Measurements from ENCODE around the gene OVCA2.

The OVCA2 gene

DNA sequence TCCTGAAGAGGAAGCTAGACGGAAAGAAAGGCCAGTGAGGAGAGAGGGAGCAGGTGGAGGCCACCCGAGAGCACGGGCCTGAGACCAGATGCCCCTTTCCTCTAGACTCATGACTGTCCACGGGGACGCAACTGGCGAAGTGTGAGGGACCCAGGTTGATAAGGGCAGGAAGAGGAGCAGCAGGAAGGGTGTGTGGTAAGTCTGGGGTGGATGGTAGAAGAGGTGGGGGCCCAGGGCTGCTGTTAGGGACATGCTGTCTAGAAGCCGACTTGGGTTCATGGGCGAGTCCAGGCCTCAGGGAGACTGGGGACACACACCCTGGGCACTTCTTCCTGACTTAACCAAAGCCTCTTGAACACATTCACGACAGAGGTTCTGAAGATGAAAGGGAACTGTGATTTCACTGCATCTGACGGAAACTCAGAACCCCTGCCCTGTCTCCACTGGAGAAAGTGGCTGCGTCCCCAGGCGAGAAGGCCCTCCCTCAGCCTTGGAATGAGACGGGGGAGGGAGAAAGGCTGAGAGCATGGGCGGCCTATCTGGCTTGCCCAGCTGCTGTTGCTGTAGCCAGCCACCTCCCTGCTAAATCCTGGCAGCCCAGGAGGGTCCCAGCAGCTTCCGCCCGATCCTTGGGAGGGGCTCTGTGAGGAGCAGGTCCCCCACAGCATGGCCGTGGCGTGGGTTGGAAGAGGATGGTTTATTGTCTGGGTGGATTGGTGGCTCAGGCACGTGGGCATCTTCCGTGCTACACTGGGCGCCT, 19.0 kb downstream of the OVCA2 start:
- no peak overlapping the region for H3K4me3 ChIP-seq (ENCODE audit: low read depth, low read length)
- DNase-seq (ENCODE audit: low read depth) = no peak

DNA sequence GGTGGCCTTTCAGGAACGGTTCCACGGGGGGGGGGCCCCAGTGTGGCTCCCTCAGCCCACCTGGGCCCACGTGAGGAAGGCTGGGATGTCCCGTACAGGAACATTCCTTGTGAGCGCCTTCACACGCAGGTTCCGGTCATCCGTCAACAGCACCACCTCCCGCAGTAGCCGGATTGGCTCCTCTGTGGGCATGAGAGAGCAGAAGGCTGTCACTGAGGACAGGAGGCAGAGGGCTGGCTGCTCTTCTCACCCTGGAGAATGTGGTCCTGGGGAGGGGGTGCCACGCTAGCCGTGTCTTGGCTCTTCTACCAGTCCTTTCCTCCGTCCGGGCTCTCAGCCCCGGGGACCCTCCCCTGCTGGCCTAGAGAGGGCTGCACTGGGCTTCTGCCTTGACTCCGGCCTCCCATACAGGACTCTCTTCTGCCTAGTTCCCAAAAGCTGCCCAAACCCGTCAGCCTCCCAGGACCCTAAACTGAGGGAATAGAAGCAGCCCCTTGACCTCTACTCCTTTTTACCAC, 19.7 kb downstream of the OVCA2 start:
- no peak for DNase-seq (ENCODE audit: low read depth)
- H3K4me3 ChIP-seq (ENCODE audit: low read depth, low read length) = no peak overlapping the region

DNA sequence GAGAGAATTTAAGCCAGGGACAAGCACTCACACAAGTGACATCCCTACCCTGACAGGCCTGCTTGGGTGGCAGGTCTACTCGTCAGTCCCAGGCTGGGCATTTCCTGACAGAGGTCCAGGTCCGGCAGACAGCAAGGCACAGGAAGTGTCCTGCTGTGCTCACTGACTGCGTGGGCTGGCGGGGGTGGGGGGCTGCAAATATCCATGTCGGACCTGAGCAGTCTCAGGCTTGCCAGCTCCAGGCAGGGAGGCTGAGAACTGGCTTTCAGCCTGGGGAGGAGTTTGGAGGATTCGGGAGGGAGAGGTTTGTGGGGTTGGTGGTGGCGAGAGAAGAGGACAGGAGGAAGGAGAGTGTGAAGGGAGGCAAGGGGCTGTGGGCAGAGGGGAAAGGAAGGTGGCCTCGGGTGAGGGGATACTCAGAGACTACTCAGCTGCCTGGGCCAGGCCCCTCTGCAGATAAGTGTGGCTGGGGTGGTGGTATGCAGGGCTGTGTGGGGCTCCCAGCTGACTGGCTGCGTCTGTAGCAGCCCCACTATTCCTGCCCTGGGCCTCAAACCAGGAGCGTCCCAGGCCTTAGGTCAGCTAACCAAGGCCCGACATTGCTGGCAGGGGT, 20.9 kb downstream of the OVCA2 start:
- no peak for DNase-seq (ENCODE audit: low read depth)
- H3K4me3 ChIP-seq (ENCODE audit: low read depth, low read length) = no peak overlapping the region

DNA sequence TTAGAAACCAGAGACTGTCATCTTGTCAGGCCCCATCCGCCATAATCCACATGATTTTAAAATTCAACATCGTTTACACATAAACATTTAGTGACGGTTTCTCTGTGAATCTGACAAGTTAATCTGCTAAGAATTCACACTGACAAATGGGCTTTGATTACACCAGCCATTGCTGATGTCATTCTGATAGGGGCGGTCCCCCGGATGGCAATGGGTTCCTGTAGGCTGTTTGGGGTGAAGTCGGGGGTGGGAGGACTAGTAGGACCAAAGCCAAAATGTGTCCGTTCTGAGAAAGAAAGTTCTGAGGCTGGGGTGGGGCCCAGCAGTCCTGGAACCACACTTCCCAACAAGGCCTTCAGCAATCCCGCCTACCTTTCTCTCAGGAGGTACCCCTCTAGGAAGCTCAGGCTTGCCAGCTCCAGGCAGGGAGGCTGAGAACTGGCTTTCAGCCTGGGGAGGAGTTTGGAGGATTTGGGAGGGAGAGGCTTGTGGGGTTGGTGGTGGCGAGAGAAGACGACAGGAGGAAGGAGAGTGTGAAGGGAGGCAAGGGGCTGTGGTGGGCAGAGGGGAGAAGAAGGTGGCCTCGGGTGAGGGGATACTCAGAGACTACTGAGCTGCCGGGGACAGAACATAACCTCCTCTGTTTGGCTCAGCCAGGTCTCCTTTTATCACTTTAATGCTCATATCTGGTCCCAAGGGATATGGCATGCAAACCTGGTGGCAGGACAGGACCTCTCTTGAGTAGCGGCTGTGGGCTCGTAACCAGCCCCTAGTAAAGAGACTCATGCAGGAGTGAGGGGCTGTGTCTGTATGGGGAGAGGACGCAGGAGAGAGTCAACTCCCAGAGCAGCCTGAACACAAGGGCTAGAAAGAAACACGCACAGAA, 21.7 kb downstream of the OVCA2 start:
- DNase-seq (ENCODE audit: low read depth) = no peak
- no peak overlapping the region for H3K4me3 ChIP-seq (ENCODE audit: low read depth, low read length)

DNA sequence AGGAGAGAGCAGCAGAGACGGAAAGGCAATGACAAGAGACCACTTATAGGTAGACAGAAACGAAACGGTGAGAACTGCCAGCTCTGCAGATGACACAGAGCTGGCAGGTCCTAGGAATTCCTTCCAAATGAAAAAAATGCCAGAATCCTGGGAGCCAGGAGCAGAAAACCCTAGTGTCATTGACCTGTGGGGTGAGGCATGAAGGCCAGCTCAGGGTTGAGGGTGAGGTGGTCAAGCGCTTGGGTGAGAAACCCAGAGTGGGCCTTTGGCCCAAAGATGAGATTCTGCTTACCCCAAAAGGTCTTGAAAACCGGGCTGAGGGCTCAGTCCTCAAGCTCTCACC, 22.3 kb downstream of the OVCA2 start:
- no peak overlapping the region for H3K4me3 ChIP-seq (ENCODE audit: low read depth, low read length)

DNA sequence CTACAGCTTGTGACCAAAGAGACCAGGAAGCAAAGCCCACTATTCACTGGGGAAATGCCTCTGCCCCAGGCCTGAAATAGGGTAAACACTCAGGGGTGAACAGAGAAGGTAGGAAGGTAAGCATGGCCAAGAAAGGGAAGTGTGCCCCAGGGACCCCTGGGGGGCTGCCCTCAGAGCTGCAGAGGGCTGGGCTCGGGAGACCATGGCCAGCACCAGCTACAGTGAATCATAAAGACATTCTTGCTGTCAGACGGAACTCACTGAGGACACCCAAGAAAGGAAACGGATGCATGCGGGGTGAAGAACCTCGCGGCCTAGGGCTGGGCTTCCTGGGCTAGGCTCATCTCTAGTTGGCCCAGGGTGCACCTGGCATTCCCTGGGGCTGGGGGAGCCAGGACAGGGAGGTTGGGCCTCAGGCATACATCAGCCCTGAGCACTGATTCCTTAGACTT, 22.7 kb downstream of the OVCA2 start:
- DNase-seq (ENCODE audit: low read depth) = no peak
- H3K4me3 ChIP-seq (ENCODE audit: low read depth, low read length) = no peak overlapping the region

More for the DNA sequence above, 22.3 kb downstream of the OVCA2 start:
- no peak for DNase-seq (ENCODE audit: low read depth)

DNA sequence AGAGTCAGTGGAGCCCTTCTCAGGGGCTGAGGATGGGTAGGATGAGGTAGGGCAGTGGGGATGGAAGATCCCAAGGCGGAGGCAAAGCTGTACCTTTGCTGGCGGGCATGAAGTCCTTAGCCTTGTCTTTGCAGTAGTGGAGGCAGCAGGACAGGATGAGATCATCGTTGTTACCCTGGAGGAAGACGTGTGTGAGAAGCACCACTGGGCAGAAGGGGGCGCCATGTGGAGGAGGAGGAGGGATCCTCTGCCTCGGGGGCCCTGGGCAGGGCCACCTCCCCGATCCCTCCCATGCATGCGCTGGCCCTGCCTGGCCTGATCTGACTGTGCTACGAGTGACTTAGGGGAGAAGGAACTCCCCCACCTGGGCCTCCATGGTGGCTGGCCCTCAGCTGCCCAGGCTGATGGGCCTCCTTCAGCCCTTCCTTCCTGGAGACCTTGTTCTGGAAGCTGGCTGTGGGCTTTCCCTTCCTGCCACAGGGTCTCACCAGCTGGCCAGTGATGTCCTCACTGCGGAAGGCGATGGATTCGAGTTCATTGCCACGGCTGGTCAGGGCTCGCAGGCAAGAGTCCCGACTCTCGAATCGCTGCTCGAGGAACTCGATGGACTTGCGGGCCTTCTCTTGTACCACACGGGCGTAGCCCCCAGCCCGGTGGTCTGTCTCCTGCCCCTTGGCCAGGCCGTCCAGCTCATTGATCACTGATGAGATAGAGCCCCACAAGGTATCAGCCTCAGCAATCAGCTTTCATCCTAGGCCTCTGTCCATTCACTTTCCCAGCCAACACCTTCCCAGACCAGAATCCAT, 23.4 kb downstream of the OVCA2 start:
- no peak overlapping the region for H3K4me3 ChIP-seq (ENCODE audit: low read depth, low read length)
- DNase-seq (ENCODE audit: low read depth) = no peak

DNA sequence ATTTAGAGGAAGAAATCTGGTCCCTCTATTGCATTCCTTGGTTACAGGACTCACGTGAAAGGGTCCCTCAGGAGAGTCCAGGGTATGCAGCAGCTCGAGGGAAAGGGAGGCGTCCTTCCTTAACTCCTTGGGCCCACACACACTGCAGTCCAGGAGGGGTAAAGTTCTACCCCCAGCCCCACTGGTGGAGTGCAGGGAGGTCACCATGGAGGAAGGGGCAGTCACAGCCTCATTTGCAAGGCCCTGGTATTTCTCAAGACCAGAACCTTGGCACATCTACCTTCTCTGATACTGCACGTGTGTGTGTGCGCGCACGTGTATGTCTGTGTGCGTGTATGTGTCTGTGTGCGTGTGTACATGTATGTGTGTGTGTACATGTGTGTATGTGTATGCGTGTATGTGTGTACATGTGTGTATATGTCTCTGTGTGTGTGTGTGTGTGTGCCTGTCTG, 24.2 kb downstream of the OVCA2 start:
- DNase-seq (ENCODE audit: low read depth) = no peak
- no peak overlapping the region for H3K4me3 ChIP-seq (ENCODE audit: low read depth, low read length)

DNA sequence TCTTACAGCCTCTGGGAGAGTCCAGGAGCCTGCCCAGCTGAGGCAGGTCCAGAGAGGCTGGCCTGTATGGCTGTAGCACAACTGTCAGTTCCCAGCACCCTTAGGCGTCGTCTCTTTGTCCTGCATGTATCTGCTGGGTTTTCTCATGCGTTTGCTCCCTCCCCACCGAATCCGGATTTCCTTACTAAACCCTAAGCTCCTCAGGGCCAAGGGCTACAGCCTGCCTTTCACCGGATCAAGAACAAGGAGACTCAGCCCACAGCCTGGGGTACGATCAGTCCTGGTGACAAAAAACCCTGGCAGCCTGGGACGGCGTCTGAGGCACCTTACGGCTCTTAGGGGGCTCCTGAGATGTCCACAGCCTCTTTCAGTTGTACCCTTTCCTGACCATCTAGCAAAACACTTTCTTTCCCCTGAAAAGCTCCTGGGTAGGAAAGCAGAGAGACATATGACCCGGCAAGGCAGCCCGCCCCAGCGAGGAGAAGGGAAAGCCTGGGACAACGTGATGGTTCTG, 25.3 kb downstream of the OVCA2 start:
- DNase-seq (ENCODE audit: low read depth) = no peak
- no peak overlapping the region for H3K4me3 ChIP-seq (ENCODE audit: low read depth, low read length)

DNA sequence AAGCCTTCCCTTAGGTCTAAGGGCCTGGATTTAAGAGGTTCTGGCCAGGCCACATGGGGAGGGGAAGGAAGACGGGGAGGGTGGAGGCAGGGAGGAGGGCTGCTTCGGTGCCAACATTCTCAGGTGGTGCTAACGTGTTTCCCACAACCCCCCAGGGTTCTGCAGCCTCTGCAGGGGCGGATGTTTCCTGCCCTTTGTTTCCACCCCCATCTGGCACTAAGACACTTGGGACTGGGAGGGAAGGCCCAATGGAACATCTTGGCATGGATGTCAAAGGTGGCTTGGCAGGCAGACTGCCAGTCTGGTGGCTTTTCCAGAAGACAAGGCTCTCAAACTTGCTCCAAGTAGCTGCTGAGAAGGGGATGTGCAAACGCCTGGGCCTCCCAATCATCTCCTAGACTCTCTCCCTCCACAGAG, 25.8 kb downstream of the OVCA2 start:
- no peak for DNase-seq (ENCODE audit: low read depth)
- no peak overlapping the region for H3K4me3 ChIP-seq (ENCODE audit: low read depth, low read length)

DNA sequence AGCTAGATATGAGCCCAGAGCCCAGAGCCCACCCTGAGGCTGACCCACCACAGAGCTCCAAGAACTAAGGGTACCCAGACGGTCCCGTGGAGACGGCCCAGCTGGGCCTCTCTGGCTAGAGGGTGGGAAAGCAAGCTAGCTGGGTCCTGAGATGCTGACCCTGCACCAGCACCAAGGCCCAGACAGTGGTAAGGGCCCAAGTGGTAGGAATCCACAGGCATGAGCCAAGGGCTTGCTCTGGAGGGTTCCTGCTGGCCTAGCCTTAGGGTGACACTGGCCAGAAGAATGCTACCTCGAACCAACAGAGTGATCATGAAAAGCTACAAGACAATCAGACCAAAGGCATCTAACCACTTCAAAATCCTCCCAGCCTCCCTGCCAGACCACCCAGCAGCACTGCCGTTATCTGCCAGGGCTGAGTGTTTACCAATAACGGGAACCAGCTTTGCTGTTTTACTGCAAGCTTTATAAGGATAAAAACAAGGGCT, 26.3 kb downstream of the OVCA2 start:
- no peak overlapping the region for H3K4me3 ChIP-seq (ENCODE audit: low read depth, low read length)
- no peak for DNase-seq (ENCODE audit: low read depth)

DNA sequence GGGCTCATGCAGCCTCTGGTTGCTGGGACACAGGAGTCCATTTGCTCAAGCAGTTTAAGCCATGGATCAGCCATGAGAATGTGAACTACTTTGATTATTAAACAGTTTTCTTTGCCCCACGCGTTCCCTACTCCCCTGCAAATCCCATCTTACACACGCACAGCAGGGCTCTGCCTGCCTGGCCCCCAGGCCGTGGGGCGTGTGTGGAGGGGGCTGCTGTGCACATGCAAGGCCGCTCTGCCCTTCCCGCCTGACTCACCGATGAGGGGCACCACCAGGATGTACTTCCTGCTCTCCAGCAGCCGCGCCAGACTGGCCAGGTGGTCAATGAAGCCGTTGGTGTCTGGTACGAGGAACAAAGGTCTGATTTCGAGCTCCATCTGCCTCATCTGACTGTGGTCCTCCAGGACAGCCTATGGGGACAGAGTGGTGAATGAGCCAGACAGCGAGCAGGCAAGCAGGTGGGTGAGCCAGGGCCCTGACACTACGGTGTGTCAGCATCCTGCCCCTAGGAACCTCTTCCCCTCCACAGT, 26.8 kb downstream of the OVCA2 start:
- no peak for DNase-seq (ENCODE audit: low read depth)
- no peak overlapping the region for H3K4me3 ChIP-seq (ENCODE audit: low read depth, low read length)

DNA sequence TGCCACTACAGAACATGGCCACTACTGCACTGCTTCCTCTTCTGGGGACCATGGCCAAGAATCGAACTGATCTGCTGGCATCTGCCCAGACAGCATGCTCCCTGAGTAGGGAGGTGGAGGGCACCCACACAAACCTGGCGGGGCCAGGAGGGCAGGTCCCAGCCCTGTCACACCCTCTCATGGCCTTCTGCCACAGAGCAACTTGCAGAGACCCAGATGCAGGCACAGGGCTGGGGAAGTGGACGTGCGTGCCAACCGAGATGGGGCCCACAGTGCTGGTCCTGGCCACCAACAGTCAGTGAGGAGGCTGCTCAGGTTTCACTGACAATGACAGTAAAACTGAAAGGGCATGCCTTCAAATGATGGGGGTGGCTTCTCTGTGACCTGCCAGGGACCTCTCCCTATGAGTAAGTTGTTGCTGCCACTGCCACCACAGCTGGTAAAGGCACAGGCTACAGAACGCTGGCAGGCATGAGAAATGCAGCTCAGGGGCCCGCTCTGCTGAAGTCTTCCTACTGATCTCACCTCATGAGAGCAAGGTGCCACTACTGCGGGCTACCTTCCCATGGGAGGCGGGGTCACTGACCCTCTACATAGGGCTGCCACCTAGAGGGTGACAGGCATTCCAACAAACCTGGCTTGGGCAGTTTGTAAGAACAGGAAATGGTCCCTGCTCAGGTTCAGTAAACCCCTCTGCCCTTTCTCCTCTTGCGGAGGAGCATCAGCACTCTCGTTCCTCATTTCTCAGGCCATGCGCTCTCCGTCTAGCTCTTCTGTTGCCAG, 28.6 kb downstream of the OVCA2 start:
- no peak for DNase-seq (ENCODE audit: low read depth)
- H3K4me3 ChIP-seq (ENCODE audit: low read depth, low read length) = no peak overlapping the region

DNA sequence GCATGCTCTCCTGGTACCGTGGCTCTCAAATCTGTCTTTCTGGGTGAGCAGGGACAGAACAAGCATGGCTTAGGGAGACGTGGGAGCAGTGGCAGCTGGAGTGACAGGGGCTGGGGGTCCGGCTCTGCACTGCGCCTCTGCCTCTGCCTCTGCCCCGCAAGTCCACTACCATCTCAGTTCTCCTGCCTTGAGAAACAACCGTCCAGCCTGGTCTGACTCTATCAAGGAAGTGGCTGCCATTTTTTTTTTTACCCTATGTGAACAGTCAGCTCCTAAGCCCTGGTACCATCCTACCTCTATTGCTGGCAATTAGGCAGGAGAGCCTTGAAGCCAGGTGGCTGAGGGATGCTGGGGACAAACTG, 29.2 kb downstream of the OVCA2 start:
- H3K4me3 ChIP-seq (ENCODE audit: low read depth, low read length) = no peak overlapping the region
- no peak for DNase-seq (ENCODE audit: low read depth)

DNA sequence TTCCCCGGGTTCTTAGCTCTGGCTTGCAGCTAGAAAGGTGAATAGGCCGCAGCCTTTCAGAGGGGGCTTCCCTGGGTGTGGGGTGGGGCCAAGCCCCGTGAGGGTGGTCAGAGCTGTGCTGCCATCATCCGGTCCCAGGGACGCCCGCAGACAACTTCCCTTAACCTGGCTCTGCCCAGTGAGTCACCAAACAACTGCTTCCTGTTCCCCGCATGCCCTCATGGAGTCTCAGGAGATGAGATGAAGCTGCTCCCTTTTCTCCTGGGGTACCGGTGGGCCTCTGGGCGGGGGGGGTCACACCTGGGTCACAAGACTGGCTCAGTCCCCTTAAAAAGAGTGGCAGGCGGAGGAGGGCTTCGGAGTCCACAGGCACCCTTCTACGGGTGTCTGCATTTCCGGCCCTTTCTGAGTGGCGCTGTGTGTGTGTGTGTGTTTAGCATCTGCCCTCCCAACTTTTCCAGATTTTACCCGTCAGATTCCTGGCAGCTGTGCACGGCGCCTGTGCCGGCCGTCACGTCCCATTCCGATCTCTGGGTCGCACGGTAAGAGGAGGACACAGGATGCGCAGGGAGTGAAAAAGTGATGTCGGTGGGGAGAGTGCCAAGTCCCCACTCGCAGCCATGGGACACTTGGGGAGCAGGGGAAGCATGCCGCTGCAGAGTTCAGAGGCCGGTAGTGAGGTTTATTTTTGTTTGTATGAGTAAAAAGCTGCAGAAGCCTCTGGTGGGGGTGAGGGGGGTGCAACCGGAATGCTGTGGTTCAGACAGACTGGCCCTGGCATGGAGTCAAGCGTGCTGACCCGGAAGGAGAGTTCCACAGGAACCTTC, 29.8 kb downstream of the OVCA2 start:
- no peak for DNase-seq (ENCODE audit: low read depth)
- H3K4me3 ChIP-seq (ENCODE audit: low read depth, low read length) = no peak overlapping the region

DNA sequence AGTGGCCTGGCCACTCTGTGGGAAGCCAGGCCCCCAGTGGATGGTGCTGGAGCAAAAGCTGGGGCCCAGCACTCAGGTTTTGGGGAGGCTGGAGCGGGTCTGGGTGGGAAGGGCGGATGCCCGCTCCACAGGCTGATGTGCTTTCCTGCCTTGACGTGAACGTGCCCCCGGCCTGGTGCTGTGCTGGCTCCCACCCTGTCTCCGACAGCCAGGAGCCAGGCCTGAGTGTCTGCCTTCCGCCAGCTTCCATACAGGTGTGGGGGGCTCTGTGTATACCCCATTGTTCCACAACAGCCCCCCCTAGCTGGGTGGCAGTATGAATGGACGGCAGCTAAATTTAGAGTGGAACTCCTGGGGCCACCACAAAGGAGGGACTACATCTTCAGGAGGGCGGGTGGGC, 33.1 kb downstream of the OVCA2 start:
- no peak overlapping the region for H3K4me3 ChIP-seq (ENCODE audit: low read depth, low read length)
- no peak for DNase-seq (ENCODE audit: low read depth)

DNA sequence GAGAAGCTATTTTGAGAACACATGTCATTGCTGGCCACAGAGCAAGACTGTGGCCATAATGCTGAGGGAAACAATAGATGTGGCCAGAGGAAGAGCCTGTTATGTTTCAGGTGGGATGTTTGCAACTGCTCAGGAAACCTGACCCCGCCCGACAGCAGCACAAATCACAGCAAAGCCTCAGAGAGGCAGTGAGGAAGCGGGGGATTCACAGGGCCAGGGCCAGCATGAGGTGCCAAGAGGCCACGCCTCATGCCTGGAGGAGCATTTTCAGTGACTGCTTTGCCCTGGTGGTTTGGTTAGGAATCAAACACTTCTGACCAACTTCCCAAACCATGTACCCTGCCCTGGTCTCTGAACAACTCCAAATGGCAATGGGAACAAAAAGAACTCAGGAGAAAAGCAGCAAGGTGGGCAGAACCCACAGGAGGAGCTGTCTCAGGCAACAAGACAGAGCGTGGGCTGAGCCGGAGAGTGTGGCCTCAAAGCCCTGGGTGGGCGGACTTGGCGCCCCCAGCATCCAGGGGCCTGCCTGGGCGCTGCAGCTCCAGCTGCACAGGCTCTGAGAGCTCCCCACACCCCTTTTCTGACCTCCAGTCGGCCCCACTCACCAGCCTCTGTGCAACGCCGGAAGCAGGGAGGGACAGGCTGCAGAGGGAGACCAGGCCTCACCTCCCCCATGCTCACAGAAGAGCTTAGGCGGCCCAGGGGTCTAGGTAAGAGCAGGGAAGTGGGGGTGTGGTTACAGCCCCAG, 33.7 kb downstream of the OVCA2 start:
- H3K4me3 ChIP-seq (ENCODE audit: low read depth, low read length) = no peak overlapping the region
- DNase-seq (ENCODE audit: low read depth) = no peak
